Activated T-helper 2 cell treated with anti-CD3 and anti-CD28 coated beads, Interferon-gamma antibody, Interleukin-2, Interleukin-4, amounts not matched to agents 10 μg/mL and 5 μg/mL and 100 μg/mL, durations not matched to agents 14 hours and 24 hours and 36 hours (primary cell): Measurements from ENCODE around the gene MRGPRD. TPM values are rescaled to one million over a fixed set of nuclear protein-coding genes. Genes with fewer than 3 reads are reported as not detected.

Source experiments
- DNase-seq: peaks from one replicate; pipeline ENCODE4 v3.0.0; 2021; ENCODE audit warnings: low spot score
- H3K27ac Mint-ChIP-seq: one replicate; pipeline ENCODE4 v1.8.0; 2021; ENCODE audit warnings: mixed read lengths
- H3K27me3 Mint-ChIP-seq: one replicate; pipeline ENCODE4 v1.8.0; 2021; ENCODE audit warnings: low read depth, mixed read lengths
- H3K36me3 Mint-ChIP-seq: one replicate; pipeline ENCODE4 v1.8.0; 2021; ENCODE audit warnings: low read depth, mixed read lengths
- H3K4me1 Mint-ChIP-seq: one replicate; pipeline ENCODE4 v1.8.0; 2021; ENCODE audit warnings: low read depth, mixed read lengths
- H3K4me3 Mint-ChIP-seq: one replicate; pipeline ENCODE4 v1.8.0; 2021; ENCODE audit warnings: low read depth, mild to moderate bottlenecking, moderate library complexity, mixed read lengths
- H3K9me3 Mint-ChIP-seq: one replicate; pipeline ENCODE4 v1.8.0; 2021; ENCODE audit warnings: mixed read lengths
- intact Hi-C: fragments of 100-400 bp; cut with micrococcal nuclease; formaldehyde crosslinking; loops from one replicate; pipeline ENCODE4 v1.15.1; 2023
- total RNA-seq: library from RNA; stranded (reverse); gene quantifications from 2 replicates; pipeline ENCODE4 v1.2.3, GENCODE V29; 2022

MRGPRD gene
- total RNA-seq, 1 donor from 2014 or later = not detected

GRCh38 chr11:68939583-68940555, 40.9 kb downstream of the MRGPRD start:
- no peaks in the 10 kb centered on the region for H3K4me1 Mint-ChIP-seq
- no peak for DNase-seq
- no peaks in the 10 kb centered on the region for H3K27me3 Mint-ChIP-seq
- H3K4me3 Mint-ChIP-seq = no peak overlapping the region
- H3K27ac Mint-ChIP-seq = no peak overlapping the region
- H3K36me3 Mint-ChIP-seq = peaks cover 16% of the 10 kb centered on the region
- H3K9me3 Mint-ChIP-seq = no peaks in the 10 kb centered on the region
- intact Hi-C loops = no loop called here

DNA sequence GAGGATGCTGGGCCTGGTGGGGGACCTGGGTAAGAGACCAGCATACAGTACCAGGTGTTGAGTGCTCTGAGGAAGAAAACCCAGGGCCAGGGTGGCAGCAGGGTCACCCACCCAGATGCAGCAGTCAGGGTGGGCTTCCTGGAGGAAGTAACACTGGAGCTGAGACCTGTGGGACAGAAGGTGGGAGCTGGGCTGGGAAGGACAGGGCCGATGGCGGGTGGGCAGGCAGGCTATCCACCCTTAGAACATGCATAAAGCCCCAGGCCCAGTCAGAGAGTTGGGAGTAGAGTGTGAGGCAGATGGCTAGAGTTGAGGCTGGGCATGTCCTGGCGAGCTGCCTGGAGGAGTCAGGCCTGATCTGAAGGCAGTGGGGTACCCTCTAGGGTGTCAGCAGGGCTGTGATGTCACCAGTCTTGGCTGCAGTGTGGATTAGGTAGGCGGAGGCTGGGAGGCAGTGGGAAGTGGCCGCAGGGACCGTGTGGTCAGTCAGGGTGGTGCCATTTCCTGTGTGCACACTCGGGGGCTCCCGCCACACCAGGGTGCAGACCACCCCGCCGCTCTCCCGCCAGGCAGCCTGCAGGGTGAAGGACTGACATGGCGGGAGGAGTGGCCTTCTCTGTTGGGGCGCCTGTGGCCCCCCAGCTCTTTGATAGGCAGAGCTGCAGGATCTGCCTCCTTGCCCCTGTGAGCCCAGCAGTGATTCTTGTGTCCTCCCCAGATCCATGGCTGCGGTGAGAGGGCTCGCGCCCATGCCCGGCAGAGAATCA, 41.8 kb downstream of the MRGPRD start:
- Mint-ChIP-seq H3K36me3 (peaks cover 16% of the 10 kb centered on the region), H3K27me3 (no peaks in the 10 kb centered on the region), H3K4me1 (no peaks in the 10 kb centered on the region), H3K27ac (no peak overlapping the region), H3K9me3 (no peaks in the 10 kb centered on the region), H3K4me3 (no peak overlapping the region)
- intact Hi-C loops = no loop called here
- no peak for DNase-seq

DNA sequence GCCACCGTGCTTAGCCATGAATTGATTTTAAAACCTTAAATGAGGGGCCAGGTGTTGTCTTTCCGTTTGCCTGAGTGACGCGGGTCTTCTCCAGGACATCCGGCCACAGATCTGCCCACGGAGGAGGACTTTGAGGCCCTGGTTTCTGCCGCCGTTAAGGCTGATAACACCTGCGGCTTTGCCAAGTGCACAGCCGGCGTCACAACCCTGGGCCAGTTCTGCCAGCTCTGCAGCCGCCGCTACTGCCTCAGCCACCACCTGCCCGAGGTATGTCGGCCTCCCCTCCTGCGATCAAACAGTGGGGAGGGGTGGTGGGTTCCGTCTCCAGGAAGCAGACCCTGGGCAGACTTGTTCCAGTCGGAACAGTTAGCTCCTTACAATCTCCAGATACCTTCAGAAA, 42.7 kb downstream of the MRGPRD start:
- no peak for DNase-seq
- peaks cover 16% of the 10 kb centered on the region for H3K36me3 Mint-ChIP-seq
- no peak overlapping the region for H3K27ac Mint-ChIP-seq
- H3K4me1 Mint-ChIP-seq = no peaks in the 10 kb centered on the region
- H3K9me3 Mint-ChIP-seq = no peaks in the 10 kb centered on the region
- no peaks in the 10 kb centered on the region for H3K27me3 Mint-ChIP-seq
- intact Hi-C loops = no loop called here
- no peak overlapping the region for H3K4me3 Mint-ChIP-seq

- Mint-ChIP-seq H3K9me3 (no peaks in the 10 kb centered on the region), H3K4me1 (no peaks in the 10 kb centered on the region), H3K4me3 (no peak overlapping the region), H3K36me3 (peaks cover 16% of the 10 kb centered on the region), H3K27me3 (no peaks in the 10 kb centered on the region), H3K27ac (no peak overlapping the region)
- DNase-seq = no peak
- intact Hi-C loops = no loop called here
These were observed 43.8 kb downstream of the MRGPRD start for GRCh38 chr11:68936676-68937620.

DNA sequence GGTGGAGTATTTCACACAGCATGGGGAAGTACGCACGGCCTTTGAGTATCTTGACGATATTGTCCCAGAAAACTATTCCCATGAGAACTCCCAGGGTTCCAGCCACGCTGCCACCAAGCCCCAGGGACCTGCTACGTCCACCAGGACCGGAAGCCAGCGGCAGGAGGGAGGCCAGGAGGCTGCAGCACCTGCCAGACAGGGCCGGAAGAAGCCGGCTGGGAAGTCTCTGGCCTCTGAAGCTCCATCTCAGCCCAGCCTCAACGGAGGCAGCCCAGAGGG, 44.5 kb downstream of the MRGPRD start:
- Mint-ChIP-seq H3K9me3 (no peaks in the 10 kb centered on the region), H3K27me3 (no peaks in the 10 kb centered on the region), H3K4me3 (no peak overlapping the region), H3K27ac (no peak overlapping the region), H3K36me3 (peaks cover 16% of the 10 kb centered on the region), H3K4me1 (no peaks in the 10 kb centered on the region)
- intact Hi-C loops = no loop called here
- no peak for DNase-seq

DNA sequence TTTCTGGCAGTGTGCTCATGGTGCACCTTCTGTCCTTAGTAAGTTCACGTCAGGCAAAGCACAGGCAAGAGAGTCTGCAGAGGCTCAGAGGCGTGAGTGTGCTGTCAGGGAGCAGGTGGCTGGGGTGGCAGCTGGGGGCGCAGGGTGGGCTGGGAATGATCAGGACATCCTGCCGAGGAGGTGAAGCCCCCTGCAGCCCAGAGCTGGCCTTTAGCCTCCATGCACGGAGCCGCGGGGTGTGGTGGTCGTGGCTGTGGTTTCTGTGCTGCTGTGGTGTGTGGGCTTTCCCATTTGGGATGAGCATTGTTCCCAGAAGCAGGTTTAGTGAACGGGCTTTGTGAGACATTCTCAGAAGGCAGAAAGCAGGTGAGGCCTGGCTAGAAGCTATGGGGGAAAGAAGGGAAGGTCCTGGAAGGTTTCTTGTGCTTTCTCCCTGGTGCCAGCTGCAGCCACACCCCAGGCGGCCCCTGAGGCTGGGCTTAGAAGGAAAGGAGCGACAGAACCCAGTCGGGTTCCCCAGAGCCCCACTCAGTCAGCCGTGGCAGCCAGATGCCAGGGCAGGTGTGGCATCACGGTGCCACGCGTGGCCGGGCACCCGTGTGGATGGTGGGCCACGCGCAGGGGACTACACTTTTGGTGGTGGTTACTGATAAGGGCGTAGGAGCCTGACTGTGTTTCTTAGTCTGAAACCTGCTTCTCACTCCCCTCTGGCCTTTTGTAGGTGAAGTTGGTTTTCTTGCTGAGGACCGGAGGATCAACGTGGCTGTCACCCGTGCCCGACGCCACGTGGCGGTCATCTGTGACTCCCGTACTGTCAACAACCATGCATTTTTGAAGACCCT, 45.0 kb downstream of the MRGPRD start:
- intact Hi-C loops = no loop called here
- H3K36me3 Mint-ChIP-seq = peaks cover 14% of the 10 kb centered on the region
- no peaks in the 10 kb centered on the region for H3K4me1 Mint-ChIP-seq
- no peak for DNase-seq
- H3K27me3 Mint-ChIP-seq = no peaks in the 10 kb centered on the region
- no peak overlapping the region for H3K4me3 Mint-ChIP-seq
- no peaks in the 10 kb centered on the region for H3K9me3 Mint-ChIP-seq
- no peak overlapping the region for H3K27ac Mint-ChIP-seq

- H3K27me3 Mint-ChIP-seq = no peaks in the 10 kb centered on the region
- H3K36me3 Mint-ChIP-seq = peaks cover 14% of the 10 kb centered on the region
- H3K9me3 Mint-ChIP-seq = no peaks in the 10 kb centered on the region
- no peaks in the 10 kb centered on the region for H3K4me1 Mint-ChIP-seq
- no peak overlapping the region for H3K4me3 Mint-ChIP-seq
- intact Hi-C loops = no loop called here
- no peak overlapping the region for H3K27ac Mint-ChIP-seq
- DNase-seq = no peak
These were observed 45.7 kb downstream of the MRGPRD start for GRCh38 chr11:68935066-68935465.

GRCh38 chr11:68934666-68935065, 46.1 kb downstream of the MRGPRD start:
- no peak overlapping the region for H3K4me3 Mint-ChIP-seq
- H3K4me1 Mint-ChIP-seq = no peaks in the 10 kb centered on the region
- intact Hi-C loops = no loop called here
- H3K36me3 Mint-ChIP-seq = peaks cover 18% of the 10 kb centered on the region
- H3K9me3 Mint-ChIP-seq = no peaks in the 10 kb centered on the region
- H3K27ac Mint-ChIP-seq = no peak overlapping the region
- no peak for DNase-seq
- no peaks in the 10 kb centered on the region for H3K27me3 Mint-ChIP-seq

- DNase-seq = no peak
- Mint-ChIP-seq H3K9me3 (no peaks in the 10 kb centered on the region), H3K36me3 (peaks cover 22% of the 10 kb centered on the region), H3K4me3 (no peak overlapping the region), H3K27me3 (no peaks in the 10 kb centered on the region), H3K27ac (no peak overlapping the region), H3K4me1 (no peaks in the 10 kb centered on the region)
- intact Hi-C loops = no loop called here
These were observed 46.5 kb downstream of the MRGPRD start for GRCh38 chr11:68934321-68934645.

GRCh38 chr11:68933605-68934320, 47.0 kb downstream of the MRGPRD start:
- Mint-ChIP-seq H3K36me3 (peaks cover 24% of the 10 kb centered on the region), H3K27me3 (no peaks in the 10 kb centered on the region), H3K27ac (no peak overlapping the region), H3K4me1 (no peaks in the 10 kb centered on the region), H3K4me3 (no peak overlapping the region), H3K9me3 (no peaks in the 10 kb centered on the region)
- no peak for DNase-seq
- intact Hi-C loops = no loop called here

- Mint-ChIP-seq H3K9me3 (no peaks in the 10 kb centered on the region), H3K4me1 (no peaks in the 10 kb centered on the region), H3K27ac (no peak overlapping the region), H3K4me3 (no peak overlapping the region), H3K27me3 (no peaks in the 10 kb centered on the region), H3K36me3 (peaks cover 24% of the 10 kb centered on the region)
- no peak for DNase-seq
- intact Hi-C loops = no loop called here
These were observed 47.7 kb downstream of the MRGPRD start for GRCh38 chr11:68932933-68933577.
